GM12892 (cell line): Measurements from ENCODE around the gene MFAP4.

ENCODE experiments used
- POLR2A ChIP-seq: IDR thresholded peaks from 2 replicates; pipeline ENCODE4 v1.6.1; 2011; ENCODE audit warnings: low read depth, low read length, control low read depth
- POLR2AphosphoS5 ChIP-seq: IDR thresholded peaks from 2 replicates; pipeline ENCODE4 v1.6.1; 2011; ENCODE audit warnings: low read depth, low read length, control low read depth
- TAF1 ChIP-seq: IDR thresholded peaks from 2 replicates; pipeline ENCODE4 v1.6.1; 2011; ENCODE audit warnings: low read depth, mild to moderate bottlenecking, control low read depth, low read length, borderline replicate concordance

DNA sequence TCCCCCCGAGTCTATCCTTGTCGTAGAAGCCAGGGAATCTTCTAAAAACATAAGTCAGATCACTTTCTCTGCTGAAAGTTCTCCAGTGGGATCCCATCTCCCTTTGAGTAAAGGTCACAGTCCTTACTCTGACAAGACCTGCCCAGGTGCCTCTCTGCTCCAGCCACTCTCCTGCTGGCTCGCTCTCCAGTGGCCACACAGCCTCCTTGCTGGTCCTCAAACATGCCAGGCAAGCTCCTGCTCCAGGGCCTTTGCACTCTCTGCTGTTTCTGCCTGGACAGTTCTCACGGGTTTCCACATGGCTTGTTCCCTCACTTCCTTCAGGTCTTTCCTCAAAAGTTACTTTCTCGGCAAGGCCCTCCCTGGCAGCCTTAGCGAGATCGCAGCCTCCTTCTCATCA is 27.8 kb downstream of the MFAP4 start:
- TF ChIP-seq TAF1 (no peak), POLR2A (no peak), POLR2AphosphoS5 (no peak)
